NOMO-1 treated with dmso at 0.1 percent for 144 hours (cell line): Measurements from ENCODE around the gene FCRL6.

Source experiments
- DNase-seq: peaks from one replicate; lab custom pipeline; 2025; ENCODE audit not compliant: unreplicated experiment; lab: John Stamatoyannopoulos, UW

Gene FCRL6

GRCh38 chr1:159799446-159799985 is 2.6 kb upstream of the FCRL6 start:
- DNase-seq: no peak

GRCh38 chr1:159800177-159800930 is 1.8 kb upstream of the FCRL6 start:
- no peak for DNase-seq

- no peak for DNase-seq
Measured at GRCh38 chr1:159803956-159804689, 2.0 kb downstream of the FCRL6 start.

GRCh38 chr1:159804924-159805323 is 2.8 kb downstream of the FCRL6 start:
- no peak for DNase-seq

- no peak for DNase-seq
Measured at GRCh38 chr1:159815926-159816325, 13.8 kb downstream of the FCRL6 start.

GRCh38 chr1:159817276-159818041 is 15.3 kb downstream of the FCRL6 start:
- no peak for DNase-seq

- no peak for DNase-seq
Measured at GRCh38 chr1:159821171-159821867, 19.2 kb downstream of the FCRL6 start.

- no peak for DNase-seq
Measured at GRCh38 chr1:159823406-159823805, 21.2 kb downstream of the FCRL6 start.

- no peak for DNase-seq
Measured at GRCh38 chr1:159825564-159825963, 23.4 kb downstream of the FCRL6 start.

GRCh38 chr1:159826441-159827101 is 24.4 kb downstream of the FCRL6 start, which contains the start of gene SLAMF8:
Gene SLAMF8, plus strand, starts transcription at chr1:159826873. Its CDS starts 26 bp downstream, at chr1:159826899.
- DNase-seq: no peak

GRCh38 chr1:159827102-159827490 is 24.9 kb downstream of the FCRL6 start:
- no peak for DNase-seq

GRCh38 chr1:159827549-159827948 is 25.4 kb downstream of the FCRL6 start:
- DNase-seq: no peak

- DNase-seq: no peak
Measured at GRCh38 chr1:159828176-159828575, 26.0 kb downstream of the FCRL6 start.

- no peak for DNase-seq
Measured at GRCh38 chr1:159828581-159829272, 26.6 kb downstream of the FCRL6 start.

- peak; percentile 92 for DNase-seq
Measured at GRCh38 chr1:159829273-159829634, 27.1 kb downstream of the FCRL6 start.

GRCh38 chr1:159829822-159830465 is 27.8 kb downstream of the FCRL6 start:
- no peak for DNase-seq

- no peak for DNase-seq
Measured at GRCh38 chr1:159830722-159831121, 28.6 kb downstream of the FCRL6 start.

GRCh38 chr1:159831412-159832141 is 29.4 kb downstream of the FCRL6 start:
- DNase-seq: no peak

GRCh38 chr1:159832309-159832708 is 30.1 kb downstream of the FCRL6 start:
- DNase-seq: no peak
